GM12874 (cell line): ENCODE results near the gene ACOXL.

Source experiments
- CTCF ChIP-seq: IDR thresholded peaks from 2 replicates; pipeline ENCODE4 v1.5.1; 2011; ENCODE audit warnings: low read depth, mild to moderate bottlenecking, control low read depth, low read length, moderate library complexity; ENCODE audit not compliant: insufficient read depth

ACOXL gene

GRCh38 chr2:110729106-110729505 lies 3.3 kb upstream of the ACOXL start:
- TF ChIP-seq CTCF = no peak

- no peak for TF ChIP-seq CTCF
These were observed 1.3 kb upstream of the ACOXL start for GRCh38 chr2:110731064-110731463.

- TF ChIP-seq CTCF = no peak
These were observed 3.0 kb downstream of the ACOXL start for GRCh38 chr2:110735366-110735765.

GRCh38 chr2:110737783-110738182 lies 5.4 kb downstream of the ACOXL start:
- no peak for TF ChIP-seq CTCF

- no peak for TF ChIP-seq CTCF
These were observed 8.5 kb downstream of the ACOXL start for GRCh38 chr2:110740747-110741349.

- no peak for TF ChIP-seq CTCF
These were observed 9.2 kb downstream of the ACOXL start for GRCh38 chr2:110741491-110741980.

GRCh38 chr2:110742412-110742811 lies 10.0 kb downstream of the ACOXL start:
- no peak for TF ChIP-seq CTCF
